GM12873 (cell line): ENCODE data around the gene DSCAM.

Experiments used
- CTCF ChIP-seq: IDR thresholded peaks from 2 replicates; pipeline ENCODE4 v1.5.1; 2012; ENCODE audit warnings: low read depth, mild to moderate bottlenecking, moderate library complexity, low read length, control low read depth; ENCODE audit not compliant: insufficient read depth; ENCODE audit errors: missing control alignments

Gene DSCAM

DNA sequence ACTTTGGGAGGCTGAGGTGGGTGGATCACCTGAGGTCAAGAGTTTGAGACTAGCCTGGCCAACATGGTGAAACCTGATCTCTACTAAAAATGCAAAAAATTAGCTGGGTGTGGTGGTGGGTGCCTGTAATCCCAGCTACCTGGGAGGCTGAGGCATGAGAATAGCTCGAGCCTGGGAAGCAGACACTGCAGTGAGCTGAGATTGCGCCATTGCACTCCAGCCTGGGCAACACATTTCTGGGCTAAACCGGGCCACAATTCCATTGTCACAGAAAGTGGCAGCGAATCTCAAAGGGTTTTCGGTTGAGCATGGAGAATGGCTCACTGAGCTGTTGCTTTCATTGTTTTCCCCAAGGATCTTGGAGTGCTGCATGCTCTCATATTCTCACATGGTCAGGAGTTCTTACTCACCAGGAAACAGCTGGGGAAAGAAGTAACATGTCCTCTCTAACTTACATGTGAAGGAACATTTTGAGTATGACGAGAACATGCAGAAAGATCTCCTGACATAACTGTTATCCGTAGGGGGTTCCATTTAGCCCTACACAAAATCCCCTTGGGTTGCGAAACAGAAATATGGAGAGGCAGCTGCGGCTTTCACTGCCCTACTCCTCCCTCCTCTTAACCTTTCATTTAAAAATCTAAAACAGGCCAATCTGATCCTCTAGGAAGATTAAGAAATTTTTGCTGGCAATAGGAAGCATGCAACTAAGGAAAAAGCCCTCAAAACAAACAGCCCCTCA lies 638.6 kb downstream of the DSCAM start:
- no peak for TF ChIP-seq CTCF

DNA sequence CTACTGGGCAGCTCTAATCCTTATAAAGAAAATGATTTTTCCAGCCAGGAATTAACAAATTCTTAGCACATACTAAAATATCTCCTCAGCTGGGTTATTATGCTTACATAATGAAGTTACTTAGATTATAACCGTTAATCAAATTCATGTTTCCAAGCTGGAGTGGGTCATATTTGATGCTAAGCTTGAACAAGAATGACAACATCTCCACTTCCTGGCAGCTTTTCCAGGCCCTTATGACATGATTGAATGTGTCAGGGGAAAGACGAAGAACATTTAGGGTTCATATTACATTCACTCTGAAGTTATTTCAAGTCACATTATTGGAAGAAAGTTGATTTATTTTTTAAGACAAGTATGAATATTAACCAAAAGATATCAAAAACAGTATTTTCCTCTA lies 646.0 kb downstream of the DSCAM start:
- TF ChIP-seq CTCF, result no peak

DNA sequence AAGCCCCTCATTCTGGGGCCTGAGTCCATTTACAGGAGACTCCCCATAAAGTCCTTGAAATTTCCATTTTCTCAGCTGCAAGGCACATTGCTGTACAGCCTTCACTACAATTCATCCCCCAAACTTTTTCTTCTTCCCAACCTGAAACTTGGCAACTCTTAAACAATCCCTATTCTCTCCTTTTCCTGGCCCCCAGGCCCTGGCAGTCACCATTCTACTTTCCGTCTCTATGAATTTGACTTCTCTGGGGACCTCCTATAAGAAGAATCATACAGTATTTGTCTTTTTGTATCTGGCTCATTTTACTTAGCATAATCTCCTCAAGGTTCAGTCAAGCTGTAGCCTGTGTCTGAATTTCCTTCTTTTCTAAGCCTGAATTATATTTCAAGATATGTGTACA lies 646.8 kb downstream of the DSCAM start:
- no peak for TF ChIP-seq CTCF

GRCh38 chr21:40194185-40194980 lies 652.6 kb downstream of the DSCAM start:
- TF ChIP-seq CTCF, result no peak

- no peak for TF ChIP-seq CTCF
Observed at GRCh38 chr21:40191616-40192015, 655.3 kb downstream of the DSCAM start.

DNA sequence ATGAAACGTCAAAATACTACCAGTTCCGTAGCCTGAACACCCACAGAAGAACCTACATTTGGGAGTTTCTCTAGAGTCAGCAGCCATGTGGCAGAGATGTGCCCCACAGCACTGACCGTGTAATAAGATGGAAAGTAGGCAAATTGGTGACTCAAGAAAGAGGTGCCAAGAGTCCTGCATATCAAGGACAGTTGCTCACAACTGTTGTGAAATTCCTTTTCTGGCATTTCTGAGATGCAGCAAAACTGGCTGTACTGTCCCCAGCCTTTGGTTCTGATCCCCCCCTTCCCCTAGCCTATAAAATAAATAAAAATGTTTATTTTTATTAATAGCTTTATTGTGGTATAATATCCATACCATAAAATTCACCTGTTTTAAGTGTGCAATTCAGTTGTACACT lies 655.8 kb downstream of the DSCAM start:
- TF ChIP-seq CTCF, result no peak

DNA sequence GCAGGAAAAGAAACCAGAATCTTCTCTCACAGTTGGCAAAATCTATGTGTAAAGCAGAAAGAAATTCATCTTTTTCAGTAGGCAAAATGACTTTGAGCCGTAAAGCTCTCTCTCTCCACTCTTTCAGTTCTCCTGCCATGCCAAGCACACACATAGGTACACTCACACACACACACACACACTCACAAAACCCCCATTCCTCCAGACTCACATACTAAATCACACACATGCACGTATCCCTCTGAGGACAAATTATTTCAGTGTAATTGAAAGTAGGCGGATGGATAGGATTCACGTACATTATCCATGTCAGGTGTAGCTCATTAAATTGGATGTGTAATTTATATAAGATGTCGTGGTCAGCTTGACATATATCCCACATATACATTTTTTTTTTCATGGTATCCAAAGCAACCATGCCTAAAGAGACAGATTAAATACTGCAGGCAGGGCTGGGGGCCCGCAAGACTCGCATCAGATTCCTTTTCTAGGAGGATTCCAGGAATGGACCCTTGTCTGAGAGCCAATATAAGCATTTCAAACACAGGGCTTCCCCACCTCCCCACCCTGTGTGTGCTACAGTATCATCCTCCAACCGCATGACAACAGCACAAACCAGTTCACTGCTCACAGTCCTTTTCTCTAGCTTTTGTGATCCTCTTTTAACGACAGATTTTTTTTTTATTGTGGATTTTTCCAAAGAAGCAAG lies 658.9 kb downstream of the DSCAM start:
- TF ChIP-seq CTCF, result no peak
